Forelimb muscle (tissue), 1 donor: ENCODE measurements around the gene SHISA9. TPM values are rescaled to one million over a fixed set of nuclear protein-coding genes. Genes with fewer than 3 reads are reported as not detected.

Experiments
- DNase-seq: peaks from one replicate; pipeline ENCODE4 v3.0.0-alpha.2; 2013; ENCODE audit warnings: low read depth
- polyA plus RNA-seq: library from polyadenylated mRNA; unstranded; fragments of 120-200 nt; gene quantifications from one replicate; pipeline ENCODE4 v1.2.1, GENCODE V29; 2013; ENCODE audit not compliant: insufficient read length

The SHISA9 gene
- polyA plus RNA-seq, 1 donor: 0.13 TPM

DNA sequence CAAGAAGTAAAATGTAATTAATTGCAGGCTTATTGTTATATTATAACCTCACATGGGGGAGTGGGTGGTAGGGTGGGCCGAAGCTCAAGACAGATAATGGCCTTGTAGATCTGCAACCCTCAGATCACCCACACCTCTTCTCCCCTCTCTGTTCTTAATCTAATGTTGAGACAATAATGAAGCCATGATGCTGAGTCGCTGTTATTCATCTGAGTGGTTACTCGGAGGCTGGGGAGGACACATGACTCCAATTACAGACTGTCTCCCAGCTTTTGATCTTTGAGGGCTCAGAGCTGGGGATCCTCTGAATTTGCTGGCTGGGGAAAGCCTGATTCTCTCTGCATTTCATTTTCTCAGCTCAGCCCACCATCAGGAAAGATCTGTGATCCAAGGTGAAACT is 275.3 kb downstream of the SHISA9 start:
- DNase-seq: no peak

DNA sequence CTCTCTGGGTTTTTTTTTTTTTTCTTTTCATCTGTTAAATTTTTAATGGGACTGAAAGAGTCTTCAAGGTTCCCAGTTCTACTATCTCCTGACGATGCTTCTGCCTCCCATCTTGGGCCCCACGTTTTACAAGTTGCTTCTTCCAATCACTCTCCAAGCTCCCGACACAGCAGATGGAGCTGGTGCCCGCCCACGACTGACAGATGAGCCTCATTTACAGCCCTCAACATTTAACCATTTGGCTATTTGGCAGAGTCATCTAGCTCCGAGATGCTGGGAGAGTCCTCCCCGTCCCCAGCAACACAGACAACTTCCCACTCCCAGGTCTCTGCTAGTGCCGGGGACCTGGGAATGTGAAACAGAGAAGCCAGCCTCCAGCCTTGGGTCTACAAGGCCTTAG is 276.9 kb downstream of the SHISA9 start:
- DNase-seq: no peak

DNA sequence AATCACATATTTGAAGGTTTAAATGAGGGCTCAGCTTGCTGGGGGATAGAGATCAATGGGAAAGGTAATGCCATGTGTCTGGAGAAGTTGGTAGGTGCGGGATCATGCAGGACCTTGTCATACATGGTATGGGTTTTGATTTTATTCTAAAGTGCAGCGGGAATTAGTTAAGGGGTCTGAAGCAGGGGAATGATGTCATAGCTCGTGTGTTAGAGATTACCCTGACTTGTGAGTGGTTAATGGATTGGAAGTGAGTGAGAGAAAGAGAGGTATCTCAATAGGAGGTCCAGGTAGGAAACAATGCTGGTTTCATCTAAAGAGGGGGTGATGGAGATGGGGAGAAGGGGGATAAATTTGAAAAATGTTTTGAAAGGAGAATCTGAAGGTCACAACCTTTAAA is 280.0 kb downstream of the SHISA9 start:
- no peak for DNase-seq

DNA sequence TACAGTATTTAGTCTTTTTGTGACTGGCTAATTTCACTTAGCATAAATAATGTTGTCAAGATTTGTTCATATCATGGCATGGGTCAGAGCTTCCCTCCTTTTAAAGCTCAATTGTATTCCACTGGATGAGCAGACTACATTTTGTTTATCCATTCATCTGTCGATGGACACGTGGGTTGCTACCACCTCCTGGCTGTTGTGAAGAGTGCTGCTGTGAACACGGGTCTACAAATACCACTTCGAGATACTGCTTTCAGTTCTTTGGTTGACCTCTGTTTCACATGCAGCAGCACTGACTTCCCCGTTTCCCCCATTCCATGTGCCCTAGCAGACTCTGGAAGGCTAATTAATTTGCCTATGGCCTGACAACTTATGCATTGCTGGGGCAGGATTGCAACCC is 285.4 kb downstream of the SHISA9 start:
- no peak for DNase-seq

DNA sequence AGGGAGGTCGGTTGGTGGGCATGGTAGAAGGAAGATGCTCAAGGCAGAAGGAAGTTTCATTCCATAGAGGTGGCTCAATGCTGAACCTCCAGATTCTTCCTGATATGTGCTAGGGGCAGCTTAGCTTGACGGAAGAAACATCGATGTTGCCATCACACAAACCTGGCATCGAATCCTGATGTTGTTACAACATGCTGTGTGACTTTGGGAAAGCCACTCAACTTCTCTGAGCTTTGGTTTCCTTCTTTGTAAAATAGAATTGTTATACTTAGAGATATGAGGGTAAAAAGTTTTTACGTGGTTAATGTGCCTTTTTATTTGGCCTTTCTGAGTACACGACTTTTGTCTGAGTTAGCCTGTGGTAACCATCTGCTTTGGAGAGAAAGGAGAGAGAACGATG is 287.9 kb downstream of the SHISA9 start:
- no peak for DNase-seq

DNA sequence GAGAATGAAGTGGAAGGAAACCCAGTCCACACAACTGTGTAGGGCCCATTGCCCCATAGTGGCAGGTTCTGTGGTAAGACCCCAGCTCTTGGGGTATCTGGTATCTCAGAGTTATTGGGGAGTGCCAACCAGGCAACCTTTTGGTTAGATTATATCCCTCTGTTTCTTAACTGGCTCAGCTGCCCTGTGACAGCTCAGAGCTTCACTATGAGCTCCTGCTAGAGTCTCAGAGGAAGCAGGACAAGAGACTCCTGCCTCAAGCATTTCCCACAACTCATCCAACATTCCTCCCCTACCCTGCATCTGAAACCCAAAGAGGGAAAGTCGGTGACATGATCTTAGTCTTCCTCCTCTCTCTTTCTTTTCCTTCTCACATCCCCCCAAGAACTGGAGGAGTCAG is 292.3 kb downstream of the SHISA9 start:
- DNase-seq: no peak

DNA sequence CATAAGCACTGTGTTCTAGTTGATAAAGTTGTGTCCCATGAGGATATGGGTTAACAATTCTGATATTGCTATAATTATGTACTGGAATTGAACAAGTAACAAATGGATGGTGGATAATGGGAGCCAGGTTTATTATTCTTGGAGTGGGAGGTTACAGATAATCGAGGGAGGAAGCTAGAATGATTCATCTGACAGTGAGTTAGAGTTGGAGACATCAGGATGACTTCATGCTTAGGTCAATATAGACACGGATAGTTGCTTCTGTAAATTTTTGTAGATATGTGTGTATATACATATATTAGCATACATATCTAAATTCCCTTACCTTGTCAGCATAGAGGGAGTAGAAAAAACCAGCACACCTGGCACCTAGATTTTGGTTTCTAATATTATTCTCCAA is 293.4 kb downstream of the SHISA9 start:
- no peak for DNase-seq

DNA sequence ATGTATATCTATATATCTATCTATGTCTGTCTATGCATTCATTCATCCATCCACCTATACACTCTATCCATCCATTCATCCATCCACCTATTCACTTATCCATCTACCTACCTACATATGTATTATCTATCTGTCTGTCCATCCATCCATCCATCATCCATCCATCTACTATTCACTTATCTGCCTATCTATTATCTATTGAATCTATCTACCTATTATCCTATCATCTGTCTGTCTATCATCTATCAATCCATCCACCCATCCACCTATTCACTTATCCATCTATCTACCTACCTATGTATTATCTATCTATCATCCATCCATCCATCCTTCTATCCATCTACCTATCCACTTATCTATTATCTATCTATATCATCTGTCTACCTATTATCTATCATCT is 302.3 kb downstream of the SHISA9 start:
- DNase-seq: no peak

DNA sequence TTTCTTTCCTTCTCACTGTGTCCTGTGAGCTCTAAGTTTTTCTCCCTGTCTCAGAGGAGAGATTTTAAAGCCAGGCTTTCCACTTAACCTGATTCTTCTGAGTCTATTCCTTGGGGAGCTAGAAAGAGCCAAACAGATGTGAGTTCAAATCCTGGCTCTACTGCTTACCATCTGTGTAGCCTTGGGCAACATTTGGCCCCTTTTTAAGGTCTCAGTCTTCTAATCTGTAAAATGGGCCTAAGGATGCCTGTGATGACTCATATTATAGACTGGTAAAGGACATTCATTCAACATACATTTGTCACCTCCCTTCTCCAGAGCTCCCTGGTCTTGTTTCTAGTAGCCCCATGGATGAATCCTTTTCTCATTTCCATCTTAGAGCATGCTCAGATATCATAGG is 304.0 kb downstream of the SHISA9 start:
- DNase-seq: no peak

DNA sequence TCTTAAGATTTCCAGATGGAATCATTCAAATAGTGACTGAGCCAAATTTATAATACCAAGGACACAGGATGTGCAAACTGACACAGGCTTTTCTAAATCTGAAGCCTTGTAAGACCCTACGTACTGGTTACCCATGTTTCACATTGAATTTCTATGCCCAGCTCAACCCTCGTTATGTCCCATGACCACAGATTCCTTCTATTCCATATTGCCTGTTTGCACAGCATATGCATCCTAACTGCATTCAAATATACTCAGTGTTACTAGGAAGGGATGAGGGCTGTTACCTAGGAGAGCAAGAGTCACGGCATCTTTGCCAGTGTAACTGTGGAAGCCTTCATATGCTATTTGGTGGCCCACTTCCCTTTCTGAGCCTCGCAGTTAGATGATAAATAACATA is 305.2 kb downstream of the SHISA9 start:
- no peak for DNase-seq

DNA sequence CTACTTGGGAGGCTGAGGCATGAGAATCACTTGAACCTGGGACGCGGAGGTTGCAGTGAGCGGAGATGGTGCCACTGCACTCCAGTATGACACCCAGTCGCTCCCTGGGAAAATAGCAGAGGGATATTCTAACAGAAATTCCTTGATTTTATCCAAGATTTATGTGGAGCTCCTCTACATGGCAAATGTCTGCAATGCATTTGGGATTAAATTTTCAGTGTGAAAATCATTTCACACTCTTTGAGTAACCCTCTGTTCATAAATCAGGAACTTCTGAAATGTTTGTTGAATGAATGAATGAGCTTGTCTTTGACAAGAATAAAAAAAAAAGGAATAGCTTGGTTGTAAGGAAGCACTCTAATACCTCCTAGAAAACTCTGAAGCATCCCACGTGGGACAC is 305.8 kb downstream of the SHISA9 start:
- DNase-seq: no peak

DNA sequence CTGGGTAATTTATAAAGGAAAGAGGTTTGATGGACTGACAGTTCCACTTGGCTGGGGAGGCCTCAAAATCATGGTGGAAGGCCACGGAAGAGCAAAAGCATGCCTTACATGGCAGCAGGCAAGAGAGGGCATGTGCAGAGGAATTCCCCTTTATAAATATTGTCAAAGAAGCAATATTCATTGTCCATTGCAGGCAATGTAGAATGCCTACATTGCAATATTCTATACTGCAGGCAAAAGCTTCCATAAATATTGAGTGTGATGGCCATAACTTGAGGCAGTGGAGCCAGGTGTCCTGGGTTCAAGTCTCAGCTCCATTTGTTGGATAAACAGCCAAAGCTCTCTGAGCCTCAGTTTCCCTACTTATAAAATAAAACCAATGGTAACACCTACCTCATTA is 322.3 kb downstream of the SHISA9 start:
- DNase-seq: no peak

DNA sequence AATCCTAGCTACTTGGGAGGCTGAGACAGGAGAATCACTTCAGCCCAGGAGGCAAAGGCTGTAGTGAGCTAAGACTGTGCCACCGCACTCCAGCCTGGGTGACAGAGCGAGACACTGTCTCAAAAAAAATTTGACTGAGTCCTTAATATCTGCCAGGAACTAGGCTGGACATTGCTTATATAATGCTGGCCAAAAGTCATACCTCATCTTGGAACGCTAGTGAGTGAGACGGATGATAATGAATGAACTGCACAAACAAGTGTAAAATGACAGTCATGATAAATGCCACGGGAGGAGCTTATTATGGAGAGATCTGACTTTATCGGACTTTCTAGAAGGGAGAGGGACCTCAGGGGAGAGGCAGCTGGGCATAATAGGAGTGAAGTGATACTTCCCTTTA is 327.6 kb downstream of the SHISA9 start:
- no peak for DNase-seq

DNA sequence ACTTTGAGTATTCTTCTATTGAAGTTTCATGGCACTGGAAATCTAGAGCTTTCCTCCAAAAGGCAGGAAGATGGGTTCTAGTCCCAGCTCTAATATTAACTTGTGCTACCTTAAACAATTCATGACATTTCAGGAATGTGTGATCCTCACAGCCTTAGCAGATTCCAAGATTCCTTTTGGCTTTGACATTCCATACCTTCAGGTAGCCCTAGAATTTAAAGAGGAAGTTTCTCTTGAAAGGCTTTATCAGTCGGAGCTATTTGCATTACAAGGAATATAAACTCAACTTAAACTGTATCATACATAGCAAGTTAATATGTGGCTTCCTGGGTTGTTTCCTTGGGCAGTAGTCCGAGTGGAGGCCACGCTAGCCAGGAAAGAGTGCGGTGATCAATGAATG is 330.0 kb downstream of the SHISA9 start:
- no peak for DNase-seq

DNA sequence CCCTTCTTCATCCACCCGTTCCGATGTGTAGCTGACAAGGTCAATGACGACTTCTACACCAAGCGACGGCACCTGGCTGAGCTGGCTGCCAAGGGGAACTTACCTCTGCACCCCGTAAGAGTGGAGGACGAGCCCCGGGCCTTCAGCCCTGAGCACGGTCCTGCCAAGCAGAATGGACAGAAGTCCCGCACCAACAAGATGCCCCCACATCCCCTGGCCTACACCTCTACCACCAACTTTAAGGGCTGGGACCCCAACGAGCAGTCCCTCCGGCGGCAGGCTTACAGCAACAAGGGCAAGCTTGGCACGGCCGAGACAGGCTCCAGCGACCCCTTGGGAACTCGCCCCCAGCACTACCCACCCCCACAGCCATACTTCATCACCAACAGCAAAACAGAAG is 333.6 kb downstream of the SHISA9 start:
- no peak for DNase-seq

DNA sequence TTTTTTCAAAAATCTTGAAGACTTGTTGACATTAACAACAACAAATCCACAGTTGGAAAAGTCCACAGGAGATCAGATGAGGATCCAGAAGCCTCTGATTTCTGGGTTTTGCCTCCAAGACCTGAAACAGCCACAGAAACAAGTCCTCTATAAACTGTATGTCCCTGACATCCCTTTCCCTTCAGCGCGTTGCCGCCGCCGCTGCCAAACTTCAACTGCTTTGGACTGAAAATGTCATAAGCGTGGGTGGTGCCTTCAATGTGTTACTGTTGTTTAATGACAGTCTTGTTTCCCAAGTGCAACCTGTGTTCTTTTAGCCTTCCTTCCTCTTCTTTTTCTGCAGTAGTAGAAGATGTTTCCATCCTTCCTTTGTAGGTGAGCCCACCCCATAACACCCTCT is 334.9 kb downstream of the SHISA9 start:
- no peak for DNase-seq

DNA sequence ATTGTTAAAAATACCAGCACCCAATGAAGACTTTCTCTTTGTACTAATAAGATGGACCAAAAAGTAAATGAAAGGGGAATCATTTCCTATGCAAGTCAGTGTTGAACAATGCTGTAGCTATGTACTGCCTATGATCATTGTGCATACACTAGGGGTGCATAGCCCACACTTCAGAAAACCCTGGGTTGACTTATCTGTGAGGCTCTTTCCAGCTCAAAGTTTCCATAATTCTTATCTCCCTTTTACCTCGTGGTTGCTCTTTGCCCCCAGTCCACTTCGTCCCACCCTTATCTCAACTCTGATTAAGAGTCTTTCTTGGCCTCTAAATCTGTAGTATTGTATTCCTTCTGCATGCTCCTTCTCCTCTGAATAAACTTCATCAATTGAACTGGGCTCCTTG is 336.8 kb downstream of the SHISA9 start:
- no peak for DNase-seq

DNA sequence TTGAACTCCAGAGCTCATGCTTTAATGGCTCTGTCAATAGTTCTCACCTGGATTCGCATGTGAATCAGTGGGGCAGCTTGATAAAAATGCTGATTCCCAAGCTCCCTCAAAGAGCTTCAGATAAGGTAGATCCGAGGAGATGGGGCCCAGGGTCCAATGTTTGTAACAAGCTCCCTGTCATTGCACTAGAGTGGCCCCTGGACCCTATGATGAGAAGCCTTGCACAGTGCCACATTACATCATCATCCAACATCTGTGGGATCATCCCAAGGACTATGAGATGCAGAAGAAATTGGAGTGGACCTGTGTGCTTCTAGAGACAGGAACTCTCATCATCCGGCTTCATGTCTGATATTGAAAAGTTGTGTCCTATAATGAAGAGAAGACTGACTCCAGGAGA is 340.8 kb downstream of the SHISA9 start:
- no peak for DNase-seq

DNA sequence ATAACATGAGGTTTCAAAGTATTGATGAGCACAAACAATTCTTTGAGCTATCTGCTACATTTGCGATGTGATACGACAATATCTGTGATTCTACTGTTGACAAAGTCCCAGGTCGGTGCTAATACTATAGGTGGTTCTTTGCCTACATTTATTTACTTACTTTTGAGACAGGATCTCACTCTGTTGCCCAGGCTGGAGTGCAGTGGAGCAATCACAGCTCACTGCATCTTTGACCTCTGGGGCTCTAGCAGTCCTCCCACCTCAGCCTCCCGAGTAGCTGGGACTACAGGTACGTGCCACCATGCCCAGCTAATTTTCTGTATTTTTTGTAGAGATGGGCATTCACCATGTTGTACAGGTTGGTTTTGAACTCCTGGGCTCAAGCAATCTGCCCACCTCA is 343.4 kb downstream of the SHISA9 start:
- DNase-seq: no peak

DNA sequence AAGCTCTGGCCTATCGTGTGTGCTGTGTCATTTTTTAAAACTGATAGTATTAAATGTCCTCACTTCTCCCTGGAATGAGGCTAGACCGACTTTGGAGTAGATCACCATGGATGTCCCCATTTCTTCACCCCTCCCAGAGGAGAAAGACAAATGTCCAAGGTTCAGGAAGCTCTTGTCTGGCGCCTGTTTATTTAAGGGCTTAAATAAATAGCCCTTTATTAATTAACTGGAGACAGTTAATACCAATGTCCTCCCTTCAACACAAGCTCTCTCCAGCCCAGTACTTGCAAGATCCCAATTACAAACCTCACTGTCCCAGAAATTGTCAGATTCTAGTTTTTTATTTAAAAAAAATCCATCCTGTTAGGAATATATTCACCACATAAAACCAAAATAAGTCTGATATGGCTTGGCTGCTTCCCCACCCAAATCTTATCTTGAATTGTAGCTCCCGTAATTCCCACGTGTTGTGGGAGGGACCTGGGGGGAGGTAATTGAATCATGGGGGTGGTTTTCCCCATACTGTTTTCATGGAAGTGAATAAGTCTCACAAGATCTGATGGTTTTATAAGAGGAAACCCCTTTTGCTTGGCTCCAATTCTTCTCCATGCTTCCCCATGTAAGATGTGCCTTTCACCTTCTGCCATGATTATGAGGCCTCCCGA is 344.4 kb downstream of the SHISA9 start:
- no peak for DNase-seq

DNA sequence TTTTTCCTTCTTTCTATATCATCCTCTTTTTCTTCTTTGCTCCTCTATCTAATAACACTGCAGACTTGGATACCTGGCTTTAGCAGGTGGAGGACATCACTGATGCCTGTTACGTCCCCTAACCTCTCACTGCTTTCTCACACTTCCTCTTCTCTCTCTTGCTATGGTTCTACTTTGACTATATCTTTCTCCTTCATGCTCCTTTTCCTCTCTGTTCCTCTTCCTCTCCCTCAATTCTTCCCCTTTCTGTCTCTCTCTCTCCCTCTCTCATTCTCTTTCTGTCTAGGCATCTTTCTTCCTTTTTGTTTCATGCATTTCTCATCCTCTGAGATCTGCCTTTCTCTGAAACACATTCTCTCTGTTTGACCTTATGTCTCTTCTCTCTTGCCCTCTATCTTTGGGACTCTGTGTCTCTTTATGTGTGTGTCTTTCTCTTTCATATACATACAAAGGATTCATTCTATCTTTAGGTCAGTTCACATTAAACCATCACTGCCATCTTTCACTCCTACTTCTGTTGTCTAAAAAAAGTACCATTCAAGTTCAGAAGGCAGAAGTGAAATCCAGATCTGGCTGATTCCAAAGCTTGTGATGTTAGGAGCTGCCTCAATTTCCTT is 353.7 kb downstream of the SHISA9 start:
- DNase-seq: no peak

DNA sequence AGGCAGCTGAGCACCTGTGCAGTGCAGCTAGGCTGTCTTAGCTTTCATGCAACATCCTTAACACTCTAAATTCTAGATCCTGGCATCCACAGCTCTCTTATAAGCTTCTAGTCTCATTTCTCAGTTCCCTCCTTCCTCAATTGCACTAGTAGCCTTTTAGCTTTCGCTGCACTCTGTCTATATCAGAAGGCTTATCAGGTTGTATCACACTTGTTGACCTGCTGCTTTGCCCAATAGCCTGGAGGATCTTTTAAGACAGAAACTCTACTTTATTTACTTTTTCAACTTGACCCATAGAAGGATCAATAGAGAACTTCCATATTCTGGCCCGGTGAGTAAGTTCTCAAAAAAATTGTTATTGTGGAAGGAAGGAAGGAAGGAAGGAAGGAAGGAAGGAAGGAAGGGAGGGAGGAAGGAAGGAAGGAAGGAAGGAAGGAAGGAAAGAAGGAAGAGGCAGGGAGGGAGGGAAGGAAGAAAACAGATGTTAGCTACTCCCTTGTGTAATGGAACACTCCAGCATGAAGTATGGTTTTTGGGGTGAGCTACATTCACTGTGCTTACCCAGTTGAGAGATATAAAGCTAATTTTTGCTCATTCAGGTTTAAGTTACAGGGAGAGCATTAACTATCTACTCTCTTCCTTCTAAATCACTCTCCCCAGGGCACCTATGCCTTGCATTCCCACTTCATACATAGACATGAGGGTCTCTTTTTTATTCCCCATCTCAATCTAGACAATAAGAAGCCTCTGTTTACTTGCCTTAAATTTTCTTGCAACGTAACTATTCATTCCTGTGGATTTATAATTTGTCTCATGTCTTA is 361.1 kb downstream of the SHISA9 start:
- no peak for DNase-seq
